Lung (tissue), 12 donors: ENCODE measurements around the gene ANKS1A. TPM values are rescaled to one million over a fixed set of nuclear protein-coding genes. Genes with fewer than 3 reads are reported as not detected.
A peak's percentile ranks its signal among the peaks of the same experiment; 100 is the strongest.

Experiments used
- ATAC-seq: fragments of 200-7000 bp; cut with Tn5 transposase; one replicate; pipeline ENCODE4 v1.9.1; 2020; ENCODE audit warnings: moderate number of reproducible peaks; ENCODE audit not compliant: insufficient read depth, low FRiP score
- DNase-seq, 3 donors: peaks; one replicate each; pipeline ENCODE4 v3.0.0-alpha.2; 2013 to 2017
- H3K27ac ChIP-seq, 2 donors: one replicate each; pipeline ENCODE4 v1.5.1; 2013; ENCODE audit warnings: mild to moderate bottlenecking in 2 of 2, moderate library complexity in 2 of 2, control low read depth in 1 of 2, inconsistent platforms in 1 of 2, low read depth in 1 of 2, low read length in 1 of 2
- H3K27me3 ChIP-seq, 3 donors: one replicate each; pipeline ENCODE4 v1.5.1; 2013; ENCODE audit warnings: low read length in 2 of 3; ENCODE audit not compliant: control insufficient read depth in 3 of 3, insufficient read depth in 3 of 3
- H3K36me3 ChIP-seq, 4 donors: one replicate each; pipeline ENCODE4 v1.5.1; 2013; ENCODE audit warnings: low read length in 4 of 4, mild to moderate bottlenecking in 1 of 4, moderate library complexity in 1 of 4; ENCODE audit not compliant: control insufficient read depth in 4 of 4, insufficient read depth in 4 of 4
- H3K4me1 ChIP-seq, 5 donors: one replicate each; pipeline ENCODE4 v1.5.1; 2013; ENCODE audit warnings: low read length in 5 of 5, mild to moderate bottlenecking in 2 of 5, moderate library complexity in 1 of 5; ENCODE audit not compliant: control insufficient read depth in 5 of 5, insufficient read depth in 5 of 5
- H3K4me3 ChIP-seq: one replicate; pipeline ENCODE4 v1.5.1; 2013; ENCODE audit warnings: mild to moderate bottlenecking, control low read depth, moderate library complexity
- H3K9ac ChIP-seq, 2 donors: one replicate each; pipeline ENCODE4 v1.5.1; 2013; ENCODE audit warnings: low read length in 2 of 2, control low read depth in 1 of 2; ENCODE audit not compliant: insufficient read depth in 1 of 2
- H3K9me3 ChIP-seq, 4 donors: one replicate each; pipeline ENCODE4 v1.5.1; 2013; ENCODE audit warnings: low read length in 3 of 4, mild to moderate bottlenecking in 1 of 4, moderate library complexity in 1 of 4; ENCODE audit not compliant: control insufficient read depth in 4 of 4, insufficient read depth in 3 of 4
- CTCF ChIP-seq: IDR thresholded peaks from 2 replicates; pipeline ENCODE4 v1.5.1; 2012; ENCODE audit warnings: mild to moderate bottlenecking; ENCODE audit errors: control extremely low read depth, extremely low read depth
- WGBS, 2 donors: extraction: QIAGEN DNeasy Blood & Tissue Kit; methylation state at CpG; one replicate each; pipeline ENCODE4 v1.1.7; 2013; 5-methylcytosine and 5-hydroxymethylcytosine counted together
- polyA plus RNA-seq, 2 donors: library from polyadenylated mRNA; stranded (reverse); fragments of 200-250 nt; gene quantifications; one replicate each; pipeline ENCODE4 v1.2.1, GENCODE V29; 2013
- total RNA-seq, 2 donors: library from RNA; depleted of rRNA in 1 of 2; stranded (reverse); fragments of >200 nt in 1 of 2; gene quantifications; one replicate each; pipeline ENCODE4 v1.2.1, GENCODE V29; 2014 to 2021
- donor health status: control.
- donor health status: control.
- donor health status: Bipolar disorder and iron deficiency.
- donor health status: healthy.
- donor health status: DM: yes; HTN: yes; CAD: no.

The ANKS1A gene
- total and polyA plus RNA-seq, 4 donors: 10.4 to 40.6 (median 24.3) TPM

- WGBS, 2 donors: 15 to 31% methylated on average over 3 of the region's 3 CpGs
- Histone ChIP-seq H3K36me3 (peaks cover 14 to 25% (median 19%) of the 10 kb centered on the region in 4 donors), H3K9ac (no peak overlapping the region), H3K27ac (no peak overlapping the region), H3K9me3 (no peaks in the 10 kb centered on the region), H3K4me1 (peaks cover 0 to 3% (median 0%) of the 10 kb centered on the region in 5 donors), H3K4me3 (no peak overlapping the region), H3K27me3 (no peaks in the 10 kb centered on the region)
- DNase-seq (peak; percentile 77 to 85 (median 82)), ATAC-seq (no peak)
- TF ChIP-seq CTCF: peak; percentile 70
Measured at GRCh38 chr6:34986845-34987246, 97.8 kb downstream of the ANKS1A start.

GRCh38 chr6:34987506-34987905 lies 98.5 kb downstream of the ANKS1A start:
- WGBS, 2 donors: 95 to 96% methylated on average over 5 of the region's 5 CpGs
- Histone ChIP-seq H3K27me3 (no peaks in the 10 kb centered on the region), H3K4me1 (peaks cover 0 to 3% (median 0%) of the 10 kb centered on the region in 5 donors), H3K9me3 (no peaks in the 10 kb centered on the region), H3K27ac (peak overlapping the region in 1 of 2 donors; percentile 6), H3K9ac (no peak overlapping the region), H3K4me3 (no peak overlapping the region), H3K36me3 (peaks cover 19 to 28% (median 19%) of the 10 kb centered on the region in 4 donors)
- ATAC-seq (no peak), DNase-seq (no peak)
- no peak for TF ChIP-seq CTCF

- ATAC-seq (no peak), DNase-seq (no peak)
- no peak overlapping the region for H3K4me3 ChIP-seq
- WGBS, 2 donors: 82 to 88% methylated on average over 2 of the region's 2 CpGs
- no peaks in the 10 kb centered on the region for H3K27me3 ChIP-seq
- H3K9ac ChIP-seq: no peak overlapping the region
- H3K36me3 ChIP-seq: peaks cover 10 to 25% (median 22%) of the 10 kb centered on the region in 4 donors
- H3K4me1 ChIP-seq: peaks cover 0 to 3% (median 0%) of the 10 kb centered on the region in 5 donors
- no peak overlapping the region for H3K27ac ChIP-seq
- no peak for TF ChIP-seq CTCF
- H3K9me3 ChIP-seq: no peaks in the 10 kb centered on the region
Measured at GRCh38 chr6:34990971-34991560, 102.0 kb downstream of the ANKS1A start.

- ATAC-seq (no peak), DNase-seq (no peak)
- TF ChIP-seq CTCF: no peak
- Histone ChIP-seq H3K27ac (no peak overlapping the region), H3K27me3 (no peaks in the 10 kb centered on the region), H3K4me1 (no peaks in the 10 kb centered on the region), H3K9ac (no peak overlapping the region), H3K4me3 (no peak overlapping the region), H3K36me3 (peaks cover 5 to 23% (median 19%) of the 10 kb centered on the region in 4 donors), H3K9me3 (no peaks in the 10 kb centered on the region)
- WGBS, 2 donors: 95 to 97% methylated on average over 3 of the region's 3 CpGs
Measured at GRCh38 chr6:34992376-34992775, 103.3 kb downstream of the ANKS1A start.
